Sciatic nerve (tissue), 2 donors: ENCODE data around the gene UNC13D. TPM values are rescaled to one million over a fixed set of nuclear protein-coding genes. Genes with fewer than 3 reads are reported as not detected.
"Not testable (repeated sequence)": the region's sequence is repeated elsewhere in the genome, so short reads cannot be mapped to it uniquely, and the experiment has no call there.

ENCODE experiments used
- ATAC-seq: fragments of 200-7000 bp; cut with Tn5 transposase; one replicate; pipeline ENCODE4 v1.9.1; 2020; ENCODE audit warnings: mild to moderate bottlenecking, moderate library complexity
- DNase-seq: peaks from one replicate; pipeline ENCODE4 v3.0.0-alpha.2; 2020; ENCODE audit warnings: low spot score
- intact Hi-C: fragments of 100-400 bp; cut with DNase I; formaldehyde crosslinking; loops from one replicate; pipeline ENCODE4 v1.14.2; 2022
- total RNA-seq: library from RNA; stranded (reverse); fragmentation: NEBNext Ultra II Directional; extraction: Animal tissue kit (Norgen Biotek cat#: 25700); gene quantifications from one replicate; pipeline ENCODE4 v1.2.1, GENCODE V29; 2021
- donor health status: DM: no; HTN: no; CAD: no.
- donor health status: DM: no; HTN: no; CAD: no.

UNC13D gene
- total RNA-seq, 1 donor from 2014 or later = 30.9 TPM

GRCh38 chr17:75875940-75876189 is 31.7 kb upstream of the UNC13D start:
- intact Hi-C loops = no loop called here
- DNase-seq (no peak), ATAC-seq (no peak)

- intact Hi-C loops = no loop called here
- no peak for DNase-seq
Measured at GRCh38 chr17:75875182-75875939, 31.2 kb upstream of the UNC13D start.

GRCh38 chr17:75874323-75875181 is 30.3 kb upstream of the UNC13D start:
- intact Hi-C loops = no loop called here
- DNase-seq (no peak), ATAC-seq (no peak)

More at GRCh38 chr17:75875182-75875939, 31.2 kb upstream of the UNC13D start:
- ATAC-seq = no peak

GRCh38 chr17:75873587-75874322 is 29.6 kb upstream of the UNC13D start:
- intact Hi-C loops = no loop called here
- DNase-seq = no peak
- no peak for ATAC-seq

- DNase-seq (no peak), ATAC-seq (peak; percentile 43)
- intact Hi-C loops = no loop called here
Measured at GRCh38 chr17:75872434-75873351, 28.5 kb upstream of the UNC13D start.

GRCh38 chr17:75870228-75870627 is 26.0 kb upstream of the UNC13D start:
- DNase-seq, ATAC-seq, intact Hi-C loops: not testable (repeated sequence)

- ATAC-seq = peak; percentile 79
- intact Hi-C loops = no loop called here
- peak; percentile 80 for DNase-seq
Measured at GRCh38 chr17:75869282-75870141, 25.3 kb upstream of the UNC13D start.

GRCh38 chr17:75868730-75869281 is 24.6 kb upstream of the UNC13D start:
- ATAC-seq, DNase-seq, intact Hi-C loops: not testable (repeated sequence)

GRCh38 chr17:75865404-75866188 is 21.4 kb upstream of the UNC13D start:
- ATAC-seq, DNase-seq, intact Hi-C loops: not testable (repeated sequence)

GRCh38 chr17:75864887-75865286 is 20.7 kb upstream of the UNC13D start:
- ATAC-seq, intact Hi-C loops, DNase-seq: not testable (repeated sequence)

GRCh38 chr17:75864448-75864871 is 20.3 kb upstream of the UNC13D start:
- intact Hi-C loops = no loop called here
- DNase-seq (peak; percentile 70), ATAC-seq (peak; percentile 87)

GRCh38 chr17:75861927-75862317 is 17.7 kb upstream of the UNC13D start:
- DNase-seq (no peak), ATAC-seq (no peak)
- intact Hi-C loops = no loop called here

GRCh38 chr17:75859358-75859757 is 15.2 kb upstream of the UNC13D start:
- intact Hi-C loops, ATAC-seq, DNase-seq: not testable (repeated sequence)

- ATAC-seq (no peak), DNase-seq (no peak)
- intact Hi-C loops = no loop called here
Measured at GRCh38 chr17:75856062-75856756, 12.0 kb upstream of the UNC13D start.

GRCh38 chr17:75855310-75856061 is 11.3 kb upstream of the UNC13D start, which contains the start of gene WBP2:
Gene WBP2 (minus strand): TSS chr17:75855335. CDS start chr17:75855297, 38 bp downstream.
- ATAC-seq = peak; percentile 97
- intact Hi-C loops = no loop called here
- peak; percentile 99 for DNase-seq
